IMR-90 (cell line): ENCODE data around the gene SLC28A2. TPM values are rescaled to one million over a fixed set of nuclear protein-coding genes. Genes with fewer than 3 reads are reported as not detected.

Experiments used
- ATAC-seq: fragments of 200-7000 bp; cut with Tn5 transposase; 2 replicates; pipeline ENCODE4 v1.9.1; 2020; ENCODE audit warnings: low read depth, mild to moderate bottlenecking, moderate library complexity
- BruUV-seq: library from RNA; stranded (reverse); fragments of 400-500 nt; replicated peaks from 2 replicates; lab custom pipeline; 2021; lab: Mats Ljungman, UMichigan
- CTCF ChIA-PET: fragments of 300-600 bp; formaldehyde crosslinking; extraction: SDS; loops from one replicate; lab custom pipeline; 2021; ENCODE audit warnings: antibody characterized with exemption; lab: Yijun Ruan, JAX
- POLR2A ChIA-PET: fragments of 300-600 bp; sonication (Branson Sonifier 250); formaldehyde crosslinking; loops from one replicate; lab custom pipeline; 2022; ENCODE audit warnings: antibody characterized with exemption; ENCODE audit not compliant: unreplicated experiment; lab: Charles Lee
- DNase-seq: peaks from one replicate; pipeline ENCODE4 v3.0.0; 2013
- H2AFZ ChIP-seq: replicated peaks from 2 replicates; pipeline ENCODE3; 2013; ENCODE audit warnings: low read length, mild to moderate bottlenecking; ENCODE audit not compliant: poor library complexity
- H2AK5ac ChIP-seq: 2 replicates; pipeline ENCODE4 v1.6.1; 2013; ENCODE audit warnings: low read depth, low read length, inconsistent platforms
- H2AK9ac ChIP-seq: replicated peaks from 2 replicates; pipeline ENCODE3; 2013; ENCODE audit warnings: mild to moderate bottlenecking, low read depth, low read length, moderate library complexity; ENCODE audit not compliant: poor library complexity
- H2BK120ac ChIP-seq: 2 replicates; pipeline ENCODE4 v1.6.1; 2013; ENCODE audit warnings: low read depth, low read length, inconsistent platforms
- H2BK15ac ChIP-seq: 3 replicates; pipeline ENCODE4 v1.6.1; 2013; ENCODE audit warnings: low read depth, low read length, inconsistent platforms
- H2BK20ac ChIP-seq: 2 replicates; pipeline ENCODE4 v1.6.1; 2013; ENCODE audit warnings: low read depth, mild to moderate bottlenecking, inconsistent platforms, low read length, moderate library complexity
- H2BK5ac ChIP-seq: 2 replicates; pipeline ENCODE4 v1.6.1; 2013; ENCODE audit warnings: mild to moderate bottlenecking, low read depth, low read length, inconsistent platforms; ENCODE audit not compliant: poor library complexity, severe bottlenecking
- H3K14ac ChIP-seq: replicated peaks from 2 replicates; pipeline ENCODE4 v1.6.1; 2013; ENCODE audit warnings: low read depth, low read length, inconsistent platforms
- H3K18ac ChIP-seq: 2 replicates; pipeline ENCODE4 v1.6.1; 2013; ENCODE audit warnings: low read depth, low read length, control low read depth
- H3K23ac ChIP-seq: 2 replicates; pipeline ENCODE4 v1.6.1; 2013; ENCODE audit warnings: low read depth, low read length, inconsistent platforms
- H3K27ac ChIP-seq: 2 replicates; pipeline ENCODE4 v1.5.1; 2013; ENCODE audit warnings: mild to moderate bottlenecking, control low read depth, low read length; ENCODE audit not compliant: insufficient read depth
- H3K27me3 ChIP-seq: 2 replicates; pipeline ENCODE4 v1.6.1; 2013; ENCODE audit warnings: low read length; ENCODE audit not compliant: control insufficient read depth, insufficient read depth
- H3K36me3 ChIP-seq: 2 replicates; pipeline ENCODE4 v1.6.1; 2013; ENCODE audit warnings: low read length, mixed read lengths; ENCODE audit not compliant: control insufficient read depth, insufficient read depth
- H3K4ac ChIP-seq: 2 replicates; pipeline ENCODE4 v1.6.1; 2013; ENCODE audit warnings: low read depth, low read length, inconsistent platforms
- H3K4me1 ChIP-seq: 2 replicates; pipeline ENCODE4 v1.6.1; 2013; ENCODE audit warnings: low read length, mixed read lengths; ENCODE audit not compliant: control insufficient read depth, insufficient read depth
- H3K4me2 ChIP-seq: 2 replicates; pipeline ENCODE4 v1.6.1; 2013; ENCODE audit warnings: low read depth, mild to moderate bottlenecking, control low read depth, low read length, moderate library complexity
- H3K4me3 ChIP-seq: 2 replicates; pipeline ENCODE4 v1.5.1; 2013; ENCODE audit warnings: low read depth, mild to moderate bottlenecking, control low read depth, low read length, moderate library complexity; ENCODE audit not compliant: insufficient read depth
- H3K56ac ChIP-seq: 2 replicates; pipeline ENCODE4 v1.6.1; 2013; ENCODE audit warnings: low read length, inconsistent platforms; ENCODE audit not compliant: insufficient read depth; ENCODE audit errors: extremely low read depth
- H3K79me1 ChIP-seq, 2 experiments: 2 replicates each; pipeline ENCODE4 v1.6.1; 2013; ENCODE audit warnings: low read length in 2 of 2, inconsistent platforms in 1 of 2, low read depth in 1 of 2
- H3K9ac ChIP-seq: 2 replicates; pipeline ENCODE4 v1.6.1; 2013; ENCODE audit warnings: low read depth, low read length, control low read depth
- H3K9me1 ChIP-seq: 2 replicates; pipeline ENCODE4 v1.6.1; 2013; ENCODE audit warnings: low read length, inconsistent platforms; ENCODE audit not compliant: insufficient read depth
- H3K9me3 ChIP-seq: 2 replicates; pipeline ENCODE4 v1.6.1; 2013; ENCODE audit warnings: low read length; ENCODE audit not compliant: control insufficient read depth, insufficient read depth
- H4K20me1 ChIP-seq: 2 replicates; pipeline ENCODE4 v1.6.1; 2013; ENCODE audit warnings: low read length, inconsistent platforms; ENCODE audit not compliant: insufficient read depth
- H4K5ac ChIP-seq: 2 replicates; pipeline ENCODE4 v1.6.1; 2013; ENCODE audit warnings: mild to moderate bottlenecking, low read depth, low read length, control low read depth
- H4K8ac ChIP-seq, 2 experiments: 2 replicates each; pipeline ENCODE4 v1.6.1; 2013; ENCODE audit warnings: low read depth in 2 of 2, low read length in 2 of 2, control low read depth in 1 of 2, inconsistent platforms in 1 of 2
- H4K91ac ChIP-seq: 2 replicates; pipeline ENCODE4 v1.6.1; 2013; ENCODE audit warnings: low read depth, low read length, inconsistent platforms; ENCODE audit not compliant: insufficient read depth
- BHLHE40 ChIP-seq: fragments of 150-350 bp; IDR thresholded peaks from 2 replicates; pipeline ENCODE4 v1.6.1; 2016; ENCODE audit warnings: mild to moderate bottlenecking, low read depth, low read length
- CEBPB ChIP-seq: IDR thresholded peaks from 2 replicates; pipeline ENCODE4 v1.6.1; 2012; ENCODE audit warnings: low read depth, low read length, improper control_type of control experiment
- CHD1 ChIP-seq: IDR thresholded peaks from 2 replicates; pipeline ENCODE4 v1.6.1; 2012; ENCODE audit warnings: low read depth, low read length, improper control_type of control experiment
- ELK1 ChIP-seq: fragments of 150-350 bp; IDR thresholded peaks from 2 replicates; pipeline ENCODE4 v1.6.1; 2016; ENCODE audit warnings: low read depth, mild to moderate bottlenecking, low read length, moderate library complexity, borderline replicate concordance
- MAFK ChIP-seq: IDR thresholded peaks from 2 replicates; pipeline ENCODE4 v1.6.1; 2012; ENCODE audit warnings: low read depth, low read length, improper control_type of control experiment
- MAZ ChIP-seq: IDR thresholded peaks from 2 replicates; pipeline ENCODE4 v1.6.1; 2012; ENCODE audit warnings: low read depth, mild to moderate bottlenecking, low read length, improper control_type of control experiment, moderate library complexity, borderline replicate concordance
- MXI1 ChIP-seq: IDR thresholded peaks from 2 replicates; pipeline ENCODE4 v1.6.1; 2012; ENCODE audit warnings: low read depth, mild to moderate bottlenecking, low read length, moderate library complexity, borderline replicate concordance
- NFE2L2 ChIP-seq: fragments of 150-350 bp; IDR thresholded peaks from 2 replicates; pipeline ENCODE4 v1.6.1; 2016; ENCODE audit warnings: low read depth, mild to moderate bottlenecking, low read length
- POLR2A ChIP-seq: IDR thresholded peaks from 2 replicates; pipeline ENCODE4 v1.6.1; 2012; ENCODE audit warnings: mild to moderate bottlenecking, low read depth, low read length
- RAD21 ChIP-seq: IDR thresholded peaks from 2 replicates; pipeline ENCODE4 v1.6.1; 2012; ENCODE audit warnings: low read length, improper control_type of control experiment
- RCOR1 ChIP-seq: IDR thresholded peaks from 2 replicates; pipeline ENCODE4 v1.6.1; 2012; ENCODE audit warnings: mild to moderate bottlenecking, low read length, improper control_type of control experiment; ENCODE audit not compliant: insufficient replicate concordance
- RFX5 ChIP-seq: IDR thresholded peaks from 2 replicates; pipeline ENCODE4 v1.8.0; 2012; ENCODE audit warnings: low read depth, mild to moderate bottlenecking, low read length, moderate library complexity
- USF2 ChIP-seq: fragments of 150-350 bp; IDR thresholded peaks from 2 replicates; pipeline ENCODE4 v1.6.1; 2017; ENCODE audit warnings: mild to moderate bottlenecking, antibody characterized with exemption, low read length, low read depth
- WGBS, 2 experiments: methylation state at CpG; one replicate each; pipeline versions ENCODE4 v1.1.5 to v1.1.7; 2013; ENCODE audit warnings: missing lambda C conversion rate in 2 of 2; ENCODE audit not compliant: insufficient read length in 1 of 2; ENCODE audit errors: extremely low coverage in 2 of 2; 5-methylcytosine and 5-hydroxymethylcytosine counted together
- dilution Hi-C: fragments of 300-500 bp; cut with HindIII; formaldehyde crosslinking; loops from one replicate; pipeline ENCODE4 v1.14.3; 2018; ENCODE audit warnings: low sequenced_read_pairs; ENCODE audit not compliant: unreplicated experiment
- in situ Hi-C: fragments of 300-500 bp; cut with MboI; formaldehyde crosslinking; loops from 3 replicates; pipeline ENCODE4 v1.14.3; 2019; ENCODE audit warnings: low sequenced_read_pairs, inconsistent platforms, mixed read lengths
- intact Hi-C: fragments of 100-400 bp; cut with micrococcal nuclease; formaldehyde crosslinking; loops from 2 replicates; pipeline ENCODE4 v1.10.0; 2022
- polyA plus RNA-seq, 3 experiments: library from polyadenylated mRNA; depleted of rRNA; stranded (reverse); fragments of >200 nt; gene quantifications; 2 replicates each; pipeline ENCODE4 v1.2.3, GENCODE V29; 2012; ENCODE audit warnings: low replicate concordance in 1 of 3
- total RNA-seq: library from RNA; depleted of rRNA; stranded (reverse); fragments of >200 nt; gene quantifications from 2 replicates; pipeline ENCODE4 v1.2.3, GENCODE V29; 2012
- TF ChIP-seq, protein P1 (sequence below): conservative IDR thresholded peaks from 2 replicates; pipeline ENCODE4 v1.5.1; 2012; ENCODE audit warnings: mild to moderate bottlenecking, low read depth, low read length, improper control_type of control experiment

SLC28A2 gene
- total and polyA plus RNA-seq, 2 of the 4 experiments (the other 2 are of a cell fraction), result not detected

- H2BK15ac ChIP-seq, result no peak overlapping the region
- H3K56ac ChIP-seq, result no peak overlapping the region
- dilution Hi-C loops (no loop called here), in situ Hi-C loops (no loop called here), intact Hi-C loops (no loop called here)
- H2AK9ac ChIP-seq, result no peak overlapping the region
- H3K18ac ChIP-seq, result no peak overlapping the region
- H3K36me3 ChIP-seq, result no peaks in the 10 kb centered on the region
- no peak overlapping the region for H3K27ac ChIP-seq
- H3K23ac ChIP-seq, result no peak overlapping the region
- ATAC-seq (no peak), DNase-seq (no peak)
- no peaks in the 10 kb centered on the region for H3K9me1 ChIP-seq
- no peak for TF ChIP-seq RCOR1
- TF ChIP-seq MXI1, result no peak
- no peak for TF ChIP-seq CHD1
- no peak for TF ChIP-seq POLR2A
- no peak for TF ChIP-seq NFE2L2
- TF ChIP-seq BHLHE40, result no peak
- no peak for TF ChIP-seq ELK1
- TF ChIP-seq MAZ, result no peak
- no peak for TF ChIP-seq CEBPB
- TF ChIP-seq MAFK, result no peak
- TF ChIP-seq RFX5, result no peak
- TF ChIP-seq RAD21, result no peak
- TF ChIP-seq, protein P1, sequence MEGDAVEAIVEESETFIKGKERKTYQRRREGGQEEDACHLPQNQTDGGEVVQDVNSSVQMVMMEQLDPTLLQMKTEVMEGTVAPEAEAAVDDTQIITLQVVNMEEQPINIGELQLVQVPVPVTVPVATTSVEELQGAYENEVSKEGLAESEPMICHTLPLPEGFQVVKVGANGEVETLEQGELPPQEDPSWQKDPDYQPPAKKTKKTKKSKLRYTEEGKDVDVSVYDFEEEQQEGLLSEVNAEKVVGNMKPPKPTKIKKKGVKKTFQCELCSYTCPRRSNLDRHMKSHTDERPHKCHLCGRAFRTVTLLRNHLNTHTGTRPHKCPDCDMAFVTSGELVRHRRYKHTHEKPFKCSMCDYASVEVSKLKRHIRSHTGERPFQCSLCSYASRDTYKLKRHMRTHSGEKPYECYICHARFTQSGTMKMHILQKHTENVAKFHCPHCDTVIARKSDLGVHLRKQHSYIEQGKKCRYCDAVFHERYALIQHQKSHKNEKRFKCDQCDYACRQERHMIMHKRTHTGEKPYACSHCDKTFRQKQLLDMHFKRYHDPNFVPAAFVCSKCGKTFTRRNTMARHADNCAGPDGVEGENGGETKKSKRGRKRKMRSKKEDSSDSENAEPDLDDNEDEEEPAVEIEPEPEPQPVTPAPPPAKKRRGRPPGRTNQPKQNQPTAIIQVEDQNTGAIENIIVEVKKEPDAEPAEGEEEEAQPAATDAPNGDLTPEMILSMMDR, result no peak
- TF ChIP-seq USF2, result no peak
- no peak overlapping the region for H2BK120ac ChIP-seq
- H3K4ac ChIP-seq, result no peak overlapping the region
- H4K91ac ChIP-seq, result no peak overlapping the region
- no peak overlapping the region for H3K4me3 ChIP-seq
- H4K5ac ChIP-seq, result no peak overlapping the region
- no peak overlapping the region for H4K8ac ChIP-seq
- H3K79me1 ChIP-seq, result no peaks in the 10 kb centered on the region
- H3K9ac ChIP-seq, result no peak overlapping the region
- no peak overlapping the region for H3K14ac ChIP-seq
- CTCF ChIA-PET, result no interaction called here
- H3K4me1 ChIP-seq, result no peaks in the 10 kb centered on the region
- H2BK5ac ChIP-seq, result no peak overlapping the region
- no TSS peak for BruUV-seq
- 0% methylated on average over 1 of the region's 4 CpGs; no CpG with 5 or more reads in 1 of the 2 experiments for WGBS, 2 experiments
- no peak overlapping the region for H3K4me2 ChIP-seq
- H2AFZ ChIP-seq, result no peak overlapping the region
- H3K9me3 ChIP-seq, result no peaks in the 10 kb centered on the region
- POLR2A ChIA-PET, result no interaction called here
- no peaks in the 10 kb centered on the region for H4K20me1 ChIP-seq
- H2AK5ac ChIP-seq, result no peak overlapping the region
- H3K27me3 ChIP-seq, result peaks cover 2% of the 10 kb centered on the region; the same call in 1 of the 2 replicates
- H2BK20ac ChIP-seq, result no peak overlapping the region
Measured at GRCh38 chr15:45262906-45263461, 10.9 kb downstream of the SLC28A2 start.
